ENCODE data around the gene WFDC10B. TPM values are rescaled to one million over a fixed set of nuclear protein-coding genes. Genes with fewer than 3 reads are reported as not detected.

WFDC10B gene
- total RNA-seq, 1 experiment from 2014 or later, result not detected

DNA sequence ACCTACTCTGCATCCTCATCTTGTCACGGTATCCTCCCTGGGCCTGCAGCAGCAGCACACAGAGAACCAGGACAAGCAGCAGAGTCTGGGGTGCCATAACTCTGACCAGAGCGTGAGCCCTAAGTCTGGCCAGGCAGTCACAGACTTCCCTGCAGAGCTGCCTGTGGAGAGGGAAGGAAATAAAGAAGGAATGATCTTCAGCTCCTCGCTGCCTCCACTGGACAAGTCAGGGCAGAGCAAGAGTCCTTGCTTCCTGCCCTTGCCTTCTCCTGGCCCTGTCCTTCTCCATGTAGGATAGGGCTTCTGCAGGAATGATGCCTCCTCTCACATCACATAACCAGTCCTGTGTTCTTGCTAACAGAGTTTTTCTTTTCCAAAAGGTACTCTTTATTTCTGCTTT lies 18.9 kb downstream of the WFDC10B start (continued):
- TF ChIP-seq, protein P1, sequence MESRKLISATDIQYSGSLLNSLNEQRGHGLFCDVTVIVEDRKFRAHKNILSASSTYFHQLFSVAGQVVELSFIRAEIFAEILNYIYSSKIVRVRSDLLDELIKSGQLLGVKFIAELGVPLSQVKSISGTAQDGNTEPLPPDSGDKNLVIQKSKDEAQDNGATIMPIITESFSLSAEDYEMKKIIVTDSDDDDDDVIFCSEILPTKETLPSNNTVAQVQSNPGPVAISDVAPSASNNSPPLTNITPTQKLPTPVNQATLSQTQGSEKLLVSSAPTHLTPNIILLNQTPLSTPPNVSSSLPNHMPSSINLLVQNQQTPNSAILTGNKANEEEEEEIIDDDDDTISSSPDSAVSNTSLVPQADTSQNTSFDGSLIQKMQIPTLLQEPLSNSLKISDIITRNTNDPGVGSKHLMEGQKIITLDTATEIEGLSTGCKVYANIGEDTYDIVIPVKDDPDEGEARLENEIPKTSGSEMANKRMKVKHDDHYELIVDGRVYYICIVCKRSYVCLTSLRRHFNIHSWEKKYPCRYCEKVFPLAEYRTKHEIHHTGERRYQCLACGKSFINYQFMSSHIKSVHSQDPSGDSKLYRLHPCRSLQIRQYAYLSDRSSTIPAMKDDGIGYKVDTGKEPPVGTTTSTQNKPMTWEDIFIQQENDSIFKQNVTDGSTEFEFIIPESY (IDR thresholded peaks at IDR 0.05; ENCODE audit: extremely low read depth, insufficient replicate concordance, low read length), result no peak
- TF ChIP-seq, protein P2, sequence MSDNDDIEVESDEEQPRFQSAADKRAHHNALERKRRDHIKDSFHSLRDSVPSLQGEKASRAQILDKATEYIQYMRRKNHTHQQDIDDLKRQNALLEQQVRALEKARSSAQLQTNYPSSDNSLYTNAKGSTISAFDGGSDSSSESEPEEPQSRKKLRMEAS (IDR thresholded peaks at IDR 0.05), result no peak

GRCh38 chr20:45679650-45680049 lies 25.2 kb downstream of the WFDC10B start:
- ChIA-PET POLR2A (no interaction called here), CTCF (no interaction called here), RAD21 (ENCODE audit: low non-redundant PET in 1 of 2, low total read pairs in 2 of 2, uncharacterized antibody in 2 of 2, unreplicated experiment in 2 of 2) (no interaction called here)
- Histone ChIP-seq H3K9me3 (ENCODE audit: control insufficient read depth in 1 of 2, insufficient read depth in 1 of 2, low read depth in 1 of 2, low read length in 2 of 2) (peaks cover 0 to 3% of the 10 kb centered on the region in 2 experiments; a peak in 1 of 4 replicates), H3K9me2 (ENCODE audit: insufficient read depth) (no peaks in the 10 kb centered on the region), H2AFZ (ENCODE audit: low read depth, low read length, poor library complexity, severe bottlenecking) (no peak overlapping the region), H4K20me1 (ENCODE audit: insufficient read depth) (no peaks in the 10 kb centered on the region), H3K27ac (ENCODE audit: low read depth, low read length) (no peak overlapping the region), H3K4me2 (ENCODE audit: low read length) (no peak overlapping the region), H3K36me3 (ENCODE audit: control insufficient read depth in 1 of 2, insufficient read depth in 2 of 2, low read length in 2 of 2) (no peaks in the 10 kb centered on the region), H3K4me3 (replicated peaks in 1 of 2; ENCODE audit: low read depth in 1 of 2, low read length in 2 of 2) (no peak overlapping the region), H3K4me1 (ENCODE audit: control insufficient read depth in 1 of 2, insufficient read depth in 2 of 2, low read length in 2 of 2) (no peaks in the 10 kb centered on the region), H3K9ac (ENCODE audit: low read length) (no peak overlapping the region), H3K79me2 (ENCODE audit: insufficient read depth, low read length) (no peaks in the 10 kb centered on the region), H3K27me3 (ENCODE audit: insufficient read depth, low read length) (no peaks in the 10 kb centered on the region)
- no peak for ATAC-seq
- intact Hi-C loops (cut with micrococcal nuclease), result no loop called here
- DNase-seq (ENCODE audit: low read depth, low spot score), result no peak
- TF ChIP-seq ZNF274 (IDR thresholded peaks at IDR 0.05; ENCODE audit: low read depth, low read length), result no peak
- TF ChIP-seq, protein P2 (IDR thresholded peaks at IDR 0.05), result no peak
- BruUV-seq (replicated peaks), result no TSS peak

- no TSS peak for BruUV-seq (replicated peaks)
- Histone ChIP-seq H3K27ac (ENCODE audit: low read depth, low read length) (no peak overlapping the region), H3K9me2 (ENCODE audit: insufficient read depth) (no peaks in the 10 kb centered on the region), H3K4me1 (ENCODE audit: control insufficient read depth in 1 of 2, insufficient read depth in 2 of 2, low read length in 2 of 2) (no peaks in the 10 kb centered on the region), H3K27me3 (ENCODE audit: insufficient read depth, low read length) (no peaks in the 10 kb centered on the region), H3K79me2 (ENCODE audit: insufficient read depth, low read length) (no peaks in the 10 kb centered on the region), H2AFZ (ENCODE audit: low read depth, low read length, poor library complexity, severe bottlenecking) (no peak overlapping the region), H3K9me3 (ENCODE audit: control insufficient read depth in 1 of 2, insufficient read depth in 1 of 2, low read depth in 1 of 2, low read length in 2 of 2) (no peaks in the 10 kb centered on the region), H3K9ac (ENCODE audit: low read length) (no peak overlapping the region), H3K4me2 (ENCODE audit: low read length) (no peak overlapping the region), H3K36me3 (ENCODE audit: control insufficient read depth in 1 of 2, insufficient read depth in 2 of 2, low read length in 2 of 2) (no peaks in the 10 kb centered on the region), H3K4me3 (replicated peaks in 1 of 2; ENCODE audit: low read depth in 1 of 2, low read length in 2 of 2) (no peak overlapping the region), H4K20me1 (ENCODE audit: insufficient read depth) (no peaks in the 10 kb centered on the region)
- ATAC-seq (no peak), DNase-seq (ENCODE audit: low read depth, low spot score) (no peak)
- POLR2A ChIA-PET, result no interaction called here
- CTCF ChIA-PET, result no interaction called here
- RAD21 ChIA-PET (ENCODE audit: low non-redundant PET in 1 of 2, low total read pairs in 2 of 2, uncharacterized antibody in 2 of 2, unreplicated experiment in 2 of 2), result no interaction called here
- intact Hi-C loops (cut with micrococcal nuclease), result no loop called here
- no peak for TF ChIP-seq TCF7L2 (IDR thresholded peaks at IDR 0.05; ENCODE audit: borderline replicate concordance, extremely low read depth, insufficient read depth, insufficient read length)
- TF ChIP-seq, protein P3, sequence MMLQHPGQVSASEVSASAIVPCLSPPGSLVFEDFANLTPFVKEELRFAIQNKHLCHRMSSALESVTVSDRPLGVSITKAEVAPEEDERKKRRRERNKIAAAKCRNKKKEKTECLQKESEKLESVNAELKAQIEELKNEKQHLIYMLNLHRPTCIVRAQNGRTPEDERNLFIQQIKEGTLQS (IDR thresholded peaks at IDR 0.05), result no peak
- TF ChIP-seq EGR1 (IDR thresholded peaks at IDR 0.05; ENCODE audit: low read depth), result no peak
- TF ChIP-seq SRF (IDR thresholded peaks at IDR 0.05; ENCODE audit: low read depth), result no peak
- TF ChIP-seq POLR2A (IDR thresholded peaks at IDR 0.05; ENCODE audit: borderline replicate concordance, extremely low read depth, insufficient read depth, insufficient read length), result no peak
- TF ChIP-seq, protein P2 (IDR thresholded peaks at IDR 0.05), result no peak
- TF ChIP-seq ZNF274 (IDR thresholded peaks at IDR 0.05; ENCODE audit: low read depth, low read length), result no peak
- no peak for TF ChIP-seq YY1 (IDR thresholded peaks at IDR 0.05; ENCODE audit: extremely low read depth, insufficient replicate concordance, low read depth, low read length)
- TF ChIP-seq CEBPB (IDR thresholded peaks at IDR 0.05; ENCODE audit: low read depth), result no peak
- TF ChIP-seq JUND (IDR thresholded peaks at IDR 0.05), result no peak
- no peak for TF ChIP-seq SP1 (IDR thresholded peaks at IDR 0.05; ENCODE audit: low read depth)
- TF ChIP-seq EZH2 (IDR thresholded peaks at IDR 0.05), result no peak
- no peak for TF ChIP-seq ELF1 (IDR thresholded peaks at IDR 0.05; ENCODE audit: borderline replicate concordance, low read depth)
- TF ChIP-seq CBX3 (IDR thresholded peaks at IDR 0.05; ENCODE audit: low read depth), result no peak
These were observed 32.1 kb downstream of the WFDC10B start for GRCh38 chr20:45672765-45673164.
